Measurements from ENCODE around the gene FASN. TPM values are rescaled to one million over a fixed set of nuclear protein-coding genes. Genes with fewer than 3 reads are reported as not detected.

The FASN gene
- total and polyA plus RNA-seq, 2 of the 13 experiments (the other 11 are each of a cell fraction or from before 2014, with no cell fraction given), result 51.7 to 101 TPM

GRCh38 chr17:82088838-82089722, 9.0 kb downstream of the FASN start (continued):
- TF ChIP-seq RBM22 (optimal IDR thresholded peaks at IDR 0.05; ENCODE audit: low read length) (peak; percentile 44), ZBTB33 (CRISPR knock-in tag; IDR thresholded peaks at IDR 0.05) (0 out of 2 replicates have a peak, but pooled peaks have one; percentile 12), ATF3 (CRISPR knock-in tag; IDR thresholded peaks at IDR 0.05) (no peak), CENPT (CRISPR knock-in tag; IDR thresholded peaks at IDR 0.05; ENCODE audit: low read depth) (0 out of 2 replicates have a peak, but pooled peaks have one; percentile 32), SKIL (CRISPR knock-in tag; IDR thresholded peaks at IDR 0.05; ENCODE audit: borderline replicate concordance) (no peak), ZFYVE20 (CRISPR knock-in tag; IDR thresholded peaks at IDR 0.05; ENCODE audit: borderline replicate concordance, low read depth) (0 out of 2 replicates have a peak, but pooled peaks have one; percentile 36), U2AF2 (IDR thresholded peaks at IDR 0.05; ENCODE audit: low read depth, low read length) (no peak), KIAA2018 (CRISPR knock-in tag; IDR thresholded peaks at IDR 0.05; ENCODE audit: borderline replicate concordance) (no peak), AGO2 (optimal IDR thresholded peaks at IDR 0.05; ENCODE audit: low read depth, low read length) (peak; percentile 82), POLR2AphosphoS2 (IDR thresholded peaks at IDR 0.05; ENCODE audit: low read depth, low read length) (peak; percentile 83)

All from HepG2 (cell line).